Neural progenitor cell (in vitro differentiated cells): ENCODE results near the gene IBA57.

Experiments
- EZH2phosphoT487 ChIP-seq: fragments of 200-600 bp; sonication (generic); IDR thresholded peaks from 2 replicates; pipeline ENCODE4 v1.6.1; 2017; ENCODE audit warnings: antibody characterized with exemption
- TF ChIP-seq, protein P1 (sequence below): fragments of 200-600 bp; sonication (generic); IDR thresholded peaks from 2 replicates; pipeline ENCODE4 v1.5.1; 2017; ENCODE audit warnings: antibody characterized with exemption, mild to moderate bottlenecking

DNA sequence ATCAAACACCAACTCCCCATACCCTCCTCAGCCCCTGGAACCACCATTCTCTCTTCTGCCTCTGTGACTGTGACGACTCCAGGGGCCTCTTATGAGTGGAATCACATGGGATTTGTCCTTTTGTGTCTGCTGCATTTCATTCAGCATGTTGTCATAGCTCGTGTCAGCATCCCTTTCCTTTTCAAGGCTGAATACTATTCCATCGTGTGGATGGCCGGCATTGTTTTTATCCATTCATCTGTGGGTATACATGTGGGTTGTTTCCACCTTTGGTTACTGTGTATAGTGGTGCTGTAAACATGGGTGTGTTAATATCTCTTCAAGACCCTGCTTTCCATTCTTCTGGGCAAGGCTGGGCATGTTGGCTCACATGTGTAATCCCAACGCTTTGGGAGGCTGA lies 25.2 kb downstream of the IBA57 start:
- TF ChIP-seq, protein P1, sequence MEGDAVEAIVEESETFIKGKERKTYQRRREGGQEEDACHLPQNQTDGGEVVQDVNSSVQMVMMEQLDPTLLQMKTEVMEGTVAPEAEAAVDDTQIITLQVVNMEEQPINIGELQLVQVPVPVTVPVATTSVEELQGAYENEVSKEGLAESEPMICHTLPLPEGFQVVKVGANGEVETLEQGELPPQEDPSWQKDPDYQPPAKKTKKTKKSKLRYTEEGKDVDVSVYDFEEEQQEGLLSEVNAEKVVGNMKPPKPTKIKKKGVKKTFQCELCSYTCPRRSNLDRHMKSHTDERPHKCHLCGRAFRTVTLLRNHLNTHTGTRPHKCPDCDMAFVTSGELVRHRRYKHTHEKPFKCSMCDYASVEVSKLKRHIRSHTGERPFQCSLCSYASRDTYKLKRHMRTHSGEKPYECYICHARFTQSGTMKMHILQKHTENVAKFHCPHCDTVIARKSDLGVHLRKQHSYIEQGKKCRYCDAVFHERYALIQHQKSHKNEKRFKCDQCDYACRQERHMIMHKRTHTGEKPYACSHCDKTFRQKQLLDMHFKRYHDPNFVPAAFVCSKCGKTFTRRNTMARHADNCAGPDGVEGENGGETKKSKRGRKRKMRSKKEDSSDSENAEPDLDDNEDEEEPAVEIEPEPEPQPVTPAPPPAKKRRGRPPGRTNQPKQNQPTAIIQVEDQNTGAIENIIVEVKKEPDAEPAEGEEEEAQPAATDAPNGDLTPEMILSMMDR = no peak
- no peak for TF ChIP-seq EZH2phosphoT487
